T-helper 22 cell (primary cell): Measurements from ENCODE around the gene PDGFB.

Experiments used
- DNase-seq: peaks from one replicate; pipeline ENCODE4 v3.0.0-alpha.2; 2020; ENCODE audit warnings: low read depth

PDGFB gene

DNA sequence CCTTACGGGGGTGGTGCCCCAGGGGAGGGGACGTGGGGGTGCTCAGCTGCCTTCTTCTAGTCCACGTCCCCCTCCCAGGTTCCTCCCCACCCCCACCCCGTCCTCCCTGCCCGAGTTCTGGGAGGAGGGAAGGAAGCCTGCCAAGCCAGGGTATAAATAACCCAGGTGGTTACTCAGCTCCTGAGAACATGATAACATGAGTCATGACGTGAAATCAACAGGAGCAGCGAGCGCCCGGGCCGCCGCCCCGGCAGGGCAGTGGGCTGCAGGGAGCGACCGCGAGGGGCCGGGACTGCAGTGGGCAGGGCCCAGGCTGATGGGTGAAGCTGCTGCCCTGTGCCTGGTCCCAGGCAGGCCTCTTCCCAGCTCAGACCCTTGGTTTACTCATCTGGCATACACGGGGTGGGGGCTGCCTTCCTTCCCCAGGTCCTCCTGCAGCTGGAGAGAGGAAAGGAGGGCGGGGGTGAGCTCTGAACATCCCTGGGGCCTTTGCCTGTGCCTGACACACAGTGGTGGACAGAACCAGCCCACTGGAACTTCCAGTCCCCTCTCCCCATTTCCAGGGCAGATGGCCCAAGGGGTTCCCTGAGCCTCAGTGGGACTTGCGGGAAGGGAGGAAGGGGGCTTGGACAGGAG, 8.8 kb upstream of the PDGFB start:
- DNase-seq = no peak

GRCh38 chr22:39252461-39253434, 8.0 kb upstream of the PDGFB start:
- DNase-seq = no peak

DNA sequence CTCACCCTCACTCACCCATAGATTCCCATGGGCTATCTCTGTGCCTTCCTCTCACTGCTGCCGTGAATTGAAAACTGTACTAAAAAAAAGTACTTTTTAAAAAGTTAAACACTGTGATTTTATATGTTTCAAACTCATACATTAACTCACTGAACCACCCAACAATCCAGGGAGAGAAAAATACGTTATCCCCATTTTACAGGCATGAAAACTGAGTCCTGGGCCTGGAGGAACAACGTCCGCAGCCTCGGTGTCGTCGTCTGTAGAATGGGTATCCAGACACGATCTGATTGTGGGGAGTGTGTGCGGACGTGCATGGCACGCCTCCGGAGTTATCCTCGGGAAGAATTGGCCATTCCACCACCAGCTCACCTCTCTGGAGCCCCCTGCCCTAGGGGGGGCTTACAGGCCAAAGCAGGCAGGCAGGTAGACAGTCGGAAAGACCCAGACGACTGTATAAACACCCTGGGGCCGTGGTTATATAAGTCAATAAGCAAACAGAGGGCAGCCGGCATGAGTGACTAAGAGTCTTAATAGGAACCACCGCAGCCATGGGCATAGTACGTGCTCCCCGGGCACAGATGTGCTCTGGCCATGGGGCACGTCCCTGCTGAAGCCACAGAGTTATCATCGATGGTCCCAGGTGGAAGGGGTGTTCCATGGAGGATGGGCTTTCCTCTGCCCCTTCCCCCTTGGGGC, 7.1 kb upstream of the PDGFB start:
- DNase-seq = no peak

GRCh38 chr22:39250838-39251237, 6.1 kb upstream of the PDGFB start:
- no peak for DNase-seq

- DNase-seq = no peak
Measured at GRCh38 chr22:39250131-39250530, 5.3 kb upstream of the PDGFB start.

DNA sequence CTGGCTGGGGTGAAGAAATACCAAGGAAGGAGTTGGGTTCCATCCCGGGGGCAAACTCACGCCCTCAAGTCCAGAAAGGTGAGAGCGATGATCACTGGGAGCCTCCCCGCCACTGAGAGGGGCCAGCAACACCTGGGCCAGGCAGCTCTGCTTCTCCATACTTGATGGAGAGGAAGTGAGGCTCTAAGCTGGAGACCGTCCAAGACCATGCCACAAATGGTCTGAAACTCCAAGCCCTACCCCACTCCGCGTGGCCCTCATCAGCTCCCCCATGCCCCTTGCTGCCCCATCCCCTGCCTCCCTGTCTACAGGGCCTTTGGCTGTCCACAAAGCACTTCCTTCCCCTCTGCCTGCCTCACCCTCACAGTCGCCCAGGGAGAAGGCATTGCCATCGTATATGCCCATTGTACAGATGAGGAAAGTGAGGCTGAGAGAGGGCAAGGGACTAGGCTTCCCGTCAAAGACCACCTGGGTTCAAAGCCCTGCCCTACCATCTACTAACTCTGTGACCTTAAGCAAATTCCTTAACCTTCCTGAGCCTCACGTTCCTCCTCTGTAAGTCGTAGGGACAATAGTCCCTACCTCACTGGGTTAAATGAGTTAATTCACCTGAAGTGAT, 4.4 kb upstream of the PDGFB start:
- no peak for DNase-seq

DNA sequence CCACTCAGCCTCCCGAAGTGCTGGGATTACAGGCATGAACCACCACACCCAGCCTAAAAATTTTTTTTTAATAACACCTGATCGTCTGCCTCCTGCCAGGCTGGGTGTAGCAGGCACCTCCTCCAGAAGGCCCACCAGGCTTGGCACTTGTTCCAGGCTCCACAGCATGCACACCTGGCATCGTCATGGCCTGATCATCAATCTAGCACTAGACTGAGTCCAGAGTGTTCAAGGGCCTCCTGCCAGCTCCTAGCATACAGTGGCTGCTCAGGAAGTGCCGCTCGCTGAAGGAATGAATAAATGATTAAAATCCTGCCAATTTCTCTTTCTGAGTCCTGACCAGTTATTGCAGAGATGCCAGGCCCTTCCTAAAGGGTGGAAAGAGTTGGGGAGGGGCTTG, 3.5 kb upstream of the PDGFB start:
- DNase-seq = no peak

GRCh38 chr22:39247361-39247760, 2.6 kb upstream of the PDGFB start:
- DNase-seq = no peak

- no peak for DNase-seq
Measured at GRCh38 chr22:39246690-39247332, 2.0 kb upstream of the PDGFB start.

- DNase-seq = no peak
Measured at GRCh38 chr22:39246217-39246616, 1.4 kb upstream of the PDGFB start.

DNA sequence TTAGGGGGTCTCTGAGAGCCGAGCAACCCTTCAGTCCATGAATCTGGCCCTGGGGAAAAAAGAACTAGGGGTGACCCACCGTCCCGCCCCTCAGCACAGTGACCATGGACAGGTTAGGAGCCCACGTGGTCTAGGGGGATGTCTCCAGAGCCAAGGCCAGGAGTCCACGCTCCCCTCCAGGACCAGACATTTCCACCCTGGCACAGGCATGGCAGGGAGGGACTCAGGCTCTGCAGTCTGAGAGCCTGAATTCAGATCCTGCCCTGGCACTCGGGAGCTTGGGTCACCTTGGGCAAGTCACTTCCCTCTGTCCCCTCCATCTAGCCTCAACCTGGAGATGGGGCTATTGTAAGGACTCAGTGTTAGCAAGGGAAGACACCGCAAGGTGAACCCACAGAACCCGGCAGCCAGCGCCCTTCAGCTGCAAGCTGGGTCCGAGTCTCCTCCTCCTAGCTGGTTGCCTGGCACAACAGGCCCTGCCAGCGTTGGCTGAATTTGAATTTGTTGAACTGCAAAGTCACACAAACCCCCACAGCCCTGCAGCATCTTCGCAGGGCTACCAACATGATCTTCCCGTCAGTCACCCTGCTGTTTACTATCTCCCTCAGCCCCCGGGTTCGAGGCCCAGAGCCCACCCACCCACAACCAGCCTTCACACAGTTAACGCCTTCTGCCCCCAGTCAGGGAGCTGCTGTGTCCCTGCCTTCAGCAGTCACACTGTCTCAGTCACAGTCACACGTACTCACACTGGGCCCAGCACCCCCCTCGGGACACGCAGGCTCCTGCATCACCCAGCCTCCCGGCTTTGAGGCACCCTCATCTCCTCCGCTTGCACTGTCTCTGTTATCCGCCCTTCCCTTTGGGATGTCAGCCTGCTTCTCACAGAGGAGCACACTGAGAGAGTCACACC, 603 bp upstream of the PDGFB start:
- no peak for DNase-seq

DNA sequence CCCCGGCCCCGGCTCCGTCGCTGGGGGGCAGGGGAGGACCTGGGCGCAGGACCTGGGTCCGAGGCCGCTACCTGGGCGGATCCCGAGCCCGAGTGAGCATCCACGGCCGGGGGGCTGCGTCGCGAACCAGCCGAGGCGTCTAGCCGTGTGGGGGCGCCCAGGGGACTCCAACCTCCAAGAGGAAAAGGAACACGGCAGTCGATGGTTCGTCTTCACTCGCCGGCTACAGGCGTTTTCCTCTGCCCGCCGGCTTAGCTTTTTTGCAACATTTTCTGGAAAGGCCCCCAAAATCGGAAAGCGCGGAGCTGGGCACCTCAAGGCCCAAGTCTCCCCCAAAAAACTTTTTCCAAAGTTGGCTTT, 666 bp downstream of the PDGFB start:
- DNase-seq = no peak

GRCh38 chr22:39243439-39244135, 1.2 kb downstream of the PDGFB start:
- DNase-seq = no peak

GRCh38 chr22:39242595-39243438, 2.0 kb downstream of the PDGFB start:
- peak; percentile 12 for DNase-seq

DNA sequence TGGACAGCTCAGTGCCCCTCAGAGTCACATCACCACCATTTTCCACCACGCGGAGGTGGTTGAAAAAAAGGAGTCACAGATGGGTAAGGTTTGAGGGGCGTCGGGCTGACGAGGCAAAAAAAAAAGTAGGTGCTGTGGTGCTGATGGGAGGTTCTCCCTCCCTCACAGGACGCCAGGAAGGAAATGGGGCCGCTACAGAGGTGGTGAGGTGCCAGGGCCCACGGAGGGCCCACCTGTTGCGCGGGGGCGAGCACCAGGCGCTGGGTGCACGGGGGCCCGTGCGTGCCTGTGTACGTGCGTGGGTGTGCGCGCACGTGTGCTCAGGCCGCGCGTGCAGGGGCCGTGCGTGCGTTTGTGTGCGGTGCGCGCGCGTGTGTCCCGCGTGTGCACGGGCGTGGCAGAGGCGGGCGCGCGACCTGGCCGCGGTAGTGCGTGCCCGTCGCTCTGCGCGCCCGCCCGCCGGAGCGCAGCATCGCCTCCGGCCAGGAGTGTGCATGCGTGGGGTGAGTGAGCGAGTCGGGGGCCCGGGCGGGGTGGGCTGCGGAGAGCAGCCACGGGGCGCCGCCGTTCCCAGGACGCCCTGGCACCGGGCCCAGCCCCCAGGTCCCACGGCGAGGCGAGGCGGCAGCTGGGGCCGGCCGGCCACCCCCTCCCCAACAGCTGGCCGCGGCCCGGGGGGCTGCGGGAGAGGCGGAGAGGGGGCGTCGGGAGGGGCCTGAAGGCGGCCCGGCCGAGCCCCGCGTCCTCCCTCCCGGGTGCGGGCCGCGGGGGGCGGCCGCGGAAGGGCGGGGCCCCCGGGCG, 2.8 kb downstream of the PDGFB start:
- DNase-seq = peak; percentile 24

- no peak for DNase-seq
Measured at GRCh38 chr22:39240831-39241793, 3.7 kb downstream of the PDGFB start.
